ENCODE data around the gene DUSP19. TPM values are rescaled to one million over a fixed set of nuclear protein-coding genes. Genes with fewer than 3 reads are reported as not detected.

The DUSP19 gene
- total RNA-seq, 6 experiments from 2014 or later = 0.37 to 1.5 (median 0.78) TPM

DNA sequence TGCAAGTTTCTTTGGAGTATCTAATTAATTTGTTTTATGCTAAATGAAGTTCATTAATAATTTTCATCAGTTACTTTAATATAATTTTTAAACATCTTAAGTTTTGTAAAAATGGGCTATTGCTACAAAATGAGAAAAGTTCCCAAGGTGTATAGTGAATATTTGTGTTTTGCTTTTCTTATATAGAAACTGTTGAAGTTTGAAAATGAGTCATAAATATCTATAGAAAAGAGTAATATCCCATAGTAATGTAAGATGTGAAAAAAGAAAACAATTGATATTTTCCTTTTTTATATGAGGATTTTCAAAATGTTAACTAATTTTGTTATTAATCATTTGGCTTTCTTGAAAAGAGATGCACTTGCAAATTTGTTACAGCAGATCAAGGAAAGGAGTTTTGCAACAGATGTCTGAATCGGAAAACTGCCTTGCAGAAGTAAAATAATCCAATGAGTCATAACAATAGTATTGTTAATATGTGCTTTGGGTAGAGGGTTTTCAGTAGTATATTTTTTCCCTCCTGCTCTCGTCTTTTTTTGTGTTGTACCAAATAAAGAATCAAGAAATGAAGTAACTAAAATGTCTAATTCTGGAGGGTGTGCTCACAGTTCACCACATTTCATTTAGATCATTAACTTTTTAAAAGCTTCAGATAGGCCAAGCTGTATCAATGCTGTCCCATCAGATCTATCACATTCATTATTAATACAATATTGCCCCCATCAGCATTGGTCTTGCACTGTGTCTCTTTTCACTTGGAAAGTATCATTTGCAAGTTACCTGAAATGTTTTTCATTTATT is 15.5 kb downstream of the DUSP19 start:
- DNase-seq = no peak
- Histone ChIP-seq H3K27me3 (no peaks in the 10 kb centered on the region), H3K27ac (no peak overlapping the region), H3K4me3 (no peak overlapping the region), H3K4me1 (no peaks in the 10 kb centered on the region), H3K9me3 (no peaks in the 10 kb centered on the region), H3K36me3 (no peaks in the 10 kb centered on the region)
- TF ChIP-seq, protein P1, sequence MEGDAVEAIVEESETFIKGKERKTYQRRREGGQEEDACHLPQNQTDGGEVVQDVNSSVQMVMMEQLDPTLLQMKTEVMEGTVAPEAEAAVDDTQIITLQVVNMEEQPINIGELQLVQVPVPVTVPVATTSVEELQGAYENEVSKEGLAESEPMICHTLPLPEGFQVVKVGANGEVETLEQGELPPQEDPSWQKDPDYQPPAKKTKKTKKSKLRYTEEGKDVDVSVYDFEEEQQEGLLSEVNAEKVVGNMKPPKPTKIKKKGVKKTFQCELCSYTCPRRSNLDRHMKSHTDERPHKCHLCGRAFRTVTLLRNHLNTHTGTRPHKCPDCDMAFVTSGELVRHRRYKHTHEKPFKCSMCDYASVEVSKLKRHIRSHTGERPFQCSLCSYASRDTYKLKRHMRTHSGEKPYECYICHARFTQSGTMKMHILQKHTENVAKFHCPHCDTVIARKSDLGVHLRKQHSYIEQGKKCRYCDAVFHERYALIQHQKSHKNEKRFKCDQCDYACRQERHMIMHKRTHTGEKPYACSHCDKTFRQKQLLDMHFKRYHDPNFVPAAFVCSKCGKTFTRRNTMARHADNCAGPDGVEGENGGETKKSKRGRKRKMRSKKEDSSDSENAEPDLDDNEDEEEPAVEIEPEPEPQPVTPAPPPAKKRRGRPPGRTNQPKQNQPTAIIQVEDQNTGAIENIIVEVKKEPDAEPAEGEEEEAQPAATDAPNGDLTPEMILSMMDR (IDR thresholded peaks at IDR 0.05) = peak; percentile 4 to 22 (median 16)
- TF ChIP-seq POLR2A (IDR thresholded peaks at IDR 0.05) = no peak
- intact Hi-C loops (cut with DNase I) = no loop called here
- ATAC-seq = peak; percentile 24 to 59 (median 40)
- WGBS (ENCODE audit: insufficient coverage, low coverage, low lambda C conversion rate, missing lambda C conversion rate) = 49% methylated on average over 2 of the region's 2 CpGs

DNA sequence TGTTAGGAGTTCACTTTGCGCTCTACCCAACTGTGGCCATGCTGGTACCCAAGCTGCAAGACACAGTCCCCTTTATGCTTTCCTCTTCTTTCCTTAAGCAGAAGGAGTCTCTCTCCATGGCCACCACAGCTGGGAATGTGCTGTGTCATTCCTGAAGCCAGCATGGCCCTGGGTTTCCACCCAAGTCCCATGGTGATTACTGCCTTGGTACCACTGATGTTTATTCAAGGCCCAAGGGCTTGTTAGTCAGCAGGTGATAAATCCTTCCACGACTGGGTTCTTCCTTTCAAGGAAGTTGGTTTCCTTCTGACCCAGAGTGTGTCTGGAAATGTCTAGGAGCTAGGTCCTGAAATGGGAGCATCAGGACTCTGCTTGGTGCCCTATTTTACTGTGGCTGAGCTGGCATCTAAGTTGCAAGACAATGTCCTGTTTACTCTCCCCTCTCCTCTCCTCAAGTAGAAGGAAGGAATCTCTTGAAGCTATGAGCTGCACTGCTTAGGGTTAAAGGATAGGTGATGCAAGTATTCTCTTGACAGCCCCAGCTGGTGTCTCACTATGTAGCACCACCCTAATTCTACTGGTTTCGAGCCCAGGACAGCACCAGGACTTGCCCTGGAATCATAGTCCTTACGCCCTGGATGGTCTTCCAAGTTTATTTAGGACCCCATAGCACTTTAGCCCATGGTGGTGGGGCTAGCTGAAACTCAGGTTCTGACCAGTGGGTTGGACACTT is 27.0 kb downstream of the DUSP19 start:
- no peaks in the 10 kb centered on the region for H3K36me3 ChIP-seq
- intact Hi-C loops (cut with DNase I) = no loop called here
- TF ChIP-seq, protein P1 (IDR thresholded peaks at IDR 0.05) = no peak
- no peak for TF ChIP-seq POLR2A (IDR thresholded peaks at IDR 0.05)
- 0% methylated on average over 1 of the region's 4 CpGs for WGBS (ENCODE audit: insufficient coverage, low coverage, low lambda C conversion rate, missing lambda C conversion rate)
- H3K9me3 ChIP-seq = no peaks in the 10 kb centered on the region
- no peaks in the 10 kb centered on the region for H3K4me1 ChIP-seq
- ATAC-seq (no peak), DNase-seq (no peak)
- no peak overlapping the region for H3K27ac ChIP-seq
- H3K4me3 ChIP-seq = no peak overlapping the region
- H3K27me3 ChIP-seq = no peaks in the 10 kb centered on the region

- intact Hi-C loops (cut with DNase I) = no loop called here
- Histone ChIP-seq H3K4me3 (no peak overlapping the region), H3K4me1 (no peaks in the 10 kb centered on the region), H3K9me3 (no peaks in the 10 kb centered on the region), H3K36me3 (no peaks in the 10 kb centered on the region), H3K27ac (no peak overlapping the region), H3K27me3 (no peaks in the 10 kb centered on the region)
- DNase-seq (no peak), ATAC-seq (no peak)
- no peak for TF ChIP-seq POLR2A (IDR thresholded peaks at IDR 0.05)
- TF ChIP-seq, protein P1 (IDR thresholded peaks at IDR 0.05) = no peak
- WGBS (ENCODE audit: insufficient coverage, low coverage, low lambda C conversion rate, missing lambda C conversion rate) = 59% methylated on average over 3 of the region's 3 CpGs
These were observed 34.0 kb downstream of the DUSP19 start for GRCh38 chr2:183112577-183112976.

- Histone ChIP-seq H3K27ac (no peak overlapping the region), H3K4me3 (no peak overlapping the region), H3K9me3 (no peaks in the 10 kb centered on the region), H3K27me3 (no peaks in the 10 kb centered on the region), H3K4me1 (no peaks in the 10 kb centered on the region), H3K36me3 (no peaks in the 10 kb centered on the region)
- intact Hi-C loops (cut with DNase I) = no loop called here
- TF ChIP-seq POLR2A (IDR thresholded peaks at IDR 0.05) = no peak
- TF ChIP-seq, protein P1 (IDR thresholded peaks at IDR 0.05) = no peak
- WGBS (ENCODE audit: insufficient coverage, low coverage, low lambda C conversion rate, missing lambda C conversion rate) = 57% methylated on average over 2 of the region's 2 CpGs
- ATAC-seq = no peak
- no peak for DNase-seq
These were observed 35.1 kb downstream of the DUSP19 start for GRCh38 chr2:183113630-183114029.
